Left forelimb (tissue), 1 donor: ENCODE results near the gene LENG9.

Experiments
- DNase-seq: peaks from one replicate; pipeline ENCODE4 v3.0.0-alpha.2; 2018; ENCODE audit warnings: low spot score

Gene LENG9

GRCh38 chr19:54421521-54421920 is 42.1 kb downstream of the LENG9 start:
- no peak for DNase-seq

GRCh38 chr19:54421169-54421516 is 42.4 kb downstream of the LENG9 start:
- no peak for DNase-seq

- DNase-seq: no peak
These were observed 43.0 kb downstream of the LENG9 start for GRCh38 chr19:54420383-54421168.

- DNase-seq: no peak
These were observed 43.6 kb downstream of the LENG9 start for GRCh38 chr19:54420068-54420382.

- no peak for DNase-seq
These were observed 44.4 kb downstream of the LENG9 start for GRCh38 chr19:54418930-54419800.

- DNase-seq: no peak
These were observed 45.3 kb downstream of the LENG9 start for GRCh38 chr19:54418030-54418929.

GRCh38 chr19:54416695-54417491 is 46.7 kb downstream of the LENG9 start:
- DNase-seq: no peak

- DNase-seq: no peak
These were observed 47.5 kb downstream of the LENG9 start for GRCh38 chr19:54415901-54416673.

- no peak for DNase-seq
These were observed 48.2 kb downstream of the LENG9 start, which contains the start of gene TTYH1 for GRCh38 chr19:54415208-54415900. TSS of gene TTYH1 (plus strand) at chr19:54415464. CDS start at chr19:54415553, 89 bp downstream.

GRCh38 chr19:54414156-54414555 is 49.4 kb downstream of the LENG9 start:
- DNase-seq: no peak

GRCh38 chr19:54412877-54413276 is 50.7 kb downstream of the LENG9 start:
- DNase-seq: no peak
